IPS-NIHi7 (cell line): ENCODE data around the gene VPS26A.

Experiments
- DNase-seq: peaks from one replicate; pipeline ENCODE4 v3.0.0; 2012; ENCODE audit warnings: mixed read lengths; ENCODE audit errors: extremely low spot score

The VPS26A gene

GRCh38 chr10:69123747-69124562, at the start of gene VPS26A:
Gene VPS26A, plus strand, starts transcription at chr10:69124178. Its CDS starts 100 bp downstream, at chr10:69124278.
- peak; percentile 99 for DNase-seq

- DNase-seq: no peak
These were observed 49.4 kb upstream of the VPS26A start for GRCh38 chr10:69074532-69074931.

- no peak for DNase-seq
These were observed 48.5 kb upstream of the VPS26A start for GRCh38 chr10:69075431-69075830.

- DNase-seq: no peak
These were observed 45.7 kb upstream of the VPS26A start for GRCh38 chr10:69078311-69078710.

- DNase-seq: no peak
These were observed 43.8 kb upstream of the VPS26A start for GRCh38 chr10:69080226-69080625.

GRCh38 chr10:69086001-69086509, 37.9 kb upstream of the VPS26A start:
- DNase-seq: no peak

- no peak for DNase-seq
These were observed 36.1 kb upstream of the VPS26A start, which contains the start of gene SRGN for GRCh38 chr10:69087590-69088470. Gene SRGN, plus strand, starts transcription at chr10:69088103. Its CDS starts 55 bp downstream, at chr10:69088158.

- no peak for DNase-seq
These were observed 35.6 kb upstream of the VPS26A start for GRCh38 chr10:69088471-69088769.

- DNase-seq: no peak
These were observed 35.0 kb upstream of the VPS26A start for GRCh38 chr10:69088801-69089501.

- DNase-seq: no peak
These were observed 34.1 kb upstream of the VPS26A start for GRCh38 chr10:69089638-69090599.

- DNase-seq: no peak
These were observed 33.3 kb upstream of the VPS26A start for GRCh38 chr10:69090685-69091084.

- no peak for DNase-seq
These were observed 32.8 kb upstream of the VPS26A start for GRCh38 chr10:69091143-69091651.

- peak; percentile 67 for DNase-seq
These were observed 30.8 kb upstream of the VPS26A start for GRCh38 chr10:69092959-69093850.

- no peak for DNase-seq
These were observed 30.0 kb upstream of the VPS26A start for GRCh38 chr10:69093933-69094332.

GRCh38 chr10:69096045-69096444, 27.9 kb upstream of the VPS26A start:
- DNase-seq: no peak

- no peak for DNase-seq
These were observed 26.2 kb upstream of the VPS26A start for GRCh38 chr10:69097729-69098128.

GRCh38 chr10:69100136-69100872, 23.7 kb upstream of the VPS26A start:
- DNase-seq: peak; percentile 52

GRCh38 chr10:69101451-69102095, 22.4 kb upstream of the VPS26A start:
- no peak for DNase-seq
